Hypothalamus (tissue), 51 donors: ENCODE measurements around the gene ATXN1.

Source experiments
- DNase-seq, 51 donors: peaks; one replicate each; lab custom pipeline; 2025; lab: John Stamatoyannopoulos, UW

ATXN1 gene

GRCh38 chr6:16783952-16784565 is 22.8 kb upstream of the ATXN1 start:
- DNase-seq: no peak

- no peak for DNase-seq
Observed at GRCh38 chr6:16783509-16783908, 22.2 kb upstream of the ATXN1 start.

- DNase-seq: no peak
Observed at GRCh38 chr6:16782278-16782677, 21.0 kb upstream of the ATXN1 start.

- DNase-seq: peak in 2 of 51 donors; percentile 12 to 26
Observed at GRCh38 chr6:16781348-16782169, 20.3 kb upstream of the ATXN1 start.

- no peak for DNase-seq
Observed at GRCh38 chr6:16778521-16778920, 17.3 kb upstream of the ATXN1 start.

GRCh38 chr6:16777794-16778193 is 16.5 kb upstream of the ATXN1 start:
- no peak for DNase-seq

- no peak for DNase-seq
Observed at GRCh38 chr6:16776394-16777017, 15.2 kb upstream of the ATXN1 start.

- DNase-seq: no peak
Observed at GRCh38 chr6:16774437-16774836, 13.2 kb upstream of the ATXN1 start.

- DNase-seq: no peak
Observed at GRCh38 chr6:16773362-16773761, 12.1 kb upstream of the ATXN1 start.

- DNase-seq: peak in 46 of 51 donors; percentile 7 to 75 (median 36)
Observed at GRCh38 chr6:16770701-16771569, 9.7 kb upstream of the ATXN1 start.

GRCh38 chr6:16769986-16770376 is 8.7 kb upstream of the ATXN1 start:
- no peak for DNase-seq

GRCh38 chr6:16769131-16769985 is 8.1 kb upstream of the ATXN1 start:
- no peak for DNase-seq

GRCh38 chr6:16768477-16768830 is 7.2 kb upstream of the ATXN1 start:
- DNase-seq: no peak

- DNase-seq: no peak
Observed at GRCh38 chr6:16767765-16768476, 6.7 kb upstream of the ATXN1 start.

- no peak for DNase-seq
Observed at GRCh38 chr6:16766836-16767745, 5.8 kb upstream of the ATXN1 start.

GRCh38 chr6:16766043-16766536 is 4.8 kb upstream of the ATXN1 start:
- no peak for DNase-seq

- no peak for DNase-seq
Observed at GRCh38 chr6:16765235-16765634, 4.0 kb upstream of the ATXN1 start.
